Stomach (tissue), 4 donors: Measurements from ENCODE around the gene TP53RK.

Experiments used
- CTCF ChIP-seq, 7 experiments: fragments of 450-650 bp in 4 of 7; fragments of 200-600 bp in 3 of 7; sonication (generic) in 3 of 7; IDR thresholded peaks; one replicate each; pipeline ENCODE4 v1.5.1; 2016 to 2019; ENCODE audit warnings: antibody characterized with exemption in 7 of 7, control low read depth in 2 of 7, mild to moderate bottlenecking in 1 of 7
- POLR2A ChIP-seq, 4 donors: fragments of 450-650 bp; IDR thresholded peaks; one replicate each; pipeline ENCODE4 v1.6.1; 2016; ENCODE audit warnings: antibody characterized with exemption in 4 of 4, control low read depth in 2 of 4, mild to moderate bottlenecking in 1 of 4, moderate library complexity in 1 of 4
- POLR2AphosphoS5 ChIP-seq, 3 donors: sonication (generic); formaldehyde crosslinking; IDR thresholded peaks; one replicate each; pipeline ENCODE4 v1.6.1; 2016; ENCODE audit warnings: antibody characterized with exemption in 3 of 3

DNA sequence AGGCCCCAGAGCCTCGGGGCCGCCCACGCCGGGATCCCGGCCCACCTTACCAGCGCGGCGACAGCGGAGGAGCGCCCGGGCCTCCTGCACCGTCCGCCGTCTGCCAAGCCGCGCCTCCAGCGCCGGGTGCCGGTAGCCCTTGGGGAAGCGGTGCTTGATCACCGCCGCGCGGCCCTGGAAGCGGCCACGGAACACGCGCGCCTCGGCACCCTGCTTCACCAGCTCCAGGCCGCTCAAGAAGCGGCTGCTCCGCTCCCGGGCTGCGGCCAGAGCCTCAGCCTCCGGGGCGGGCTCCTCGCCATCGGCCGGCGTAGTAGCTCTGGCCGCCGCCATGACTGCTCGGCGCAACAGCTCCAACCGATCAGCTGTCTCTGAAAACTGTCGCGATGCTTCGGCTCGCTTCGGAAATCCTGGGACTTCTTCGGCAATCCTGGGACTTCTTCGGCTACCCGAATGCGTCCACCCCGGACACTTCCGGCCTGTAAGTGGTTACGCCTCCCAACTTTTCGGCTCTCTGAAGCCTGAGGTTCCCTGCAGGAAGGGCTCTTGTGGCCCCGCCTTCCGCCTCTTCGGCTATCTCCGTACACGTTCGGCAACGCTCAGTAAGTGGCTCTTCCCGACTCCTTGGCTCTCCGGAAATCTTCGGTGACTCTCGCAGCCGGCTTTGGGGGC lies at the start of gene TP53RK:
- TF ChIP-seq POLR2A (IDR thresholded peaks at IDR 0.05) (peak in 2 of 4 donors; percentile 41 to 66), CTCF (IDR thresholded peaks at IDR 0.05) (peak in 4 of 7 experiments; percentile 28 to 40 (median 34)), POLR2AphosphoS5 (IDR thresholded peaks at IDR 0.05) (peak; percentile 61 to 90 (median 88))
